T-helper 22 cell (primary cell): ENCODE data around the gene CKS1B.

ENCODE experiments used
- DNase-seq: peaks from one replicate; pipeline ENCODE4 v3.0.0-alpha.2; 2020; ENCODE audit warnings: low read depth

Gene CKS1B

GRCh38 chr1:154974102-154974807, at the start of gene CKS1B:
CKS1B (plus strand) TSS chr1:154974681; CDS start chr1:154974746, 65 bp downstream.
- DNase-seq: peak; percentile 93

- DNase-seq: no peak
Observed at GRCh38 chr1:154925335-154926170, 48.9 kb upstream of the CKS1B start.

DNA sequence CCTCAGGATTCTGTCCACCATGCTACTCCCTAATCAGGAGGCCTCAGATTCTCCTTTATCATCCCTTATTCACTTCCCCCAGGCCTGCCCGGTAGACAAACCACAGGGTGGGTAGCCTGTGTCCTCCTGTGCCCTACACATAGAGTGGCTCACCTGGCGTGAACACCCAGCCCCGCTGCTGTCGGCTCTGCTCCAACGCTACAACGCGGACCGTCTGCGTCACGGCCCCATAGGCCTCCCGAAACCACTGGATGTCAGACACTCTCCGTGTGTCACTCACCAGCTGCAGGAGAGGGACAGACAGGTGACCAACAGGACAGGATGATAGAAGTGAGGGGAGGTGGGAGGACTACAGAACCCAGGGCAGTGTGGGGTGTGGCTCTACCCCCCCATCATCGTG, 48.3 kb upstream of the CKS1B start:
- DNase-seq: no peak

- no peak for DNase-seq
Observed at GRCh38 chr1:154931940-154932487, 42.5 kb upstream of the CKS1B start.

DNA sequence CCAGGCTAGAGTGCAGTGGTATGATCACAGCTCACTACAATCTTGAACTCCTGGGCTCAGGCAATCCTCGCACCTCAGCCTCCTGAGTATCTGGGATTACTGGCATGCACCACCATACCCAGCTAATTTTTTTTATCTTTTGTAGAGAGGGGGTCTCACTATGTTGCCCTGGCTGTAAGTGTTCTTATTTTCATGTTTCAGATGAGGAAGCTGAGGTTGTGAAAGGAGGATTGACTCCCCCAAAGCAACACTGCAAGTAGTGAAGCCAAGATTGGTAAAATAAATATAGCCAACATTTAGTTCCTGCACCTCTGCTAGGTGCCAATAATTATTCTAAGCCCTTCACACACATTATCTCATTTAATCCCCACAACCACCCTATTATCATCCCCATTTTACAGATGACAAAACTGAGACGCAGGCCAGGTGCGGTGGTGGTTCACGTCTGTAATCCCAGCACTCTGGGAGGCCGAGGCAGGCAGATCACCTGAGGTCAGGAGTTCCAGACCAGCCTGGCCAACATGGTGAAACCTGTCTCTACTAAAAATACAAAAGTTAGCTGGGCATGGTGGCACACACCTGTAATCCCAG, 40.0 kb upstream of the CKS1B start:
- no peak for DNase-seq

GRCh38 chr1:154935749-154936554, 38.5 kb upstream of the CKS1B start:
- DNase-seq: peak; percentile 27

- DNase-seq: peak; percentile 94
Observed at GRCh38 chr1:154936555-154937084, 37.9 kb upstream of the CKS1B start, which contains the start of gene PMVK. PMVK (minus strand) TSS chr1:154936719; CDS start chr1:154936685, 34 bp downstream.

DNA sequence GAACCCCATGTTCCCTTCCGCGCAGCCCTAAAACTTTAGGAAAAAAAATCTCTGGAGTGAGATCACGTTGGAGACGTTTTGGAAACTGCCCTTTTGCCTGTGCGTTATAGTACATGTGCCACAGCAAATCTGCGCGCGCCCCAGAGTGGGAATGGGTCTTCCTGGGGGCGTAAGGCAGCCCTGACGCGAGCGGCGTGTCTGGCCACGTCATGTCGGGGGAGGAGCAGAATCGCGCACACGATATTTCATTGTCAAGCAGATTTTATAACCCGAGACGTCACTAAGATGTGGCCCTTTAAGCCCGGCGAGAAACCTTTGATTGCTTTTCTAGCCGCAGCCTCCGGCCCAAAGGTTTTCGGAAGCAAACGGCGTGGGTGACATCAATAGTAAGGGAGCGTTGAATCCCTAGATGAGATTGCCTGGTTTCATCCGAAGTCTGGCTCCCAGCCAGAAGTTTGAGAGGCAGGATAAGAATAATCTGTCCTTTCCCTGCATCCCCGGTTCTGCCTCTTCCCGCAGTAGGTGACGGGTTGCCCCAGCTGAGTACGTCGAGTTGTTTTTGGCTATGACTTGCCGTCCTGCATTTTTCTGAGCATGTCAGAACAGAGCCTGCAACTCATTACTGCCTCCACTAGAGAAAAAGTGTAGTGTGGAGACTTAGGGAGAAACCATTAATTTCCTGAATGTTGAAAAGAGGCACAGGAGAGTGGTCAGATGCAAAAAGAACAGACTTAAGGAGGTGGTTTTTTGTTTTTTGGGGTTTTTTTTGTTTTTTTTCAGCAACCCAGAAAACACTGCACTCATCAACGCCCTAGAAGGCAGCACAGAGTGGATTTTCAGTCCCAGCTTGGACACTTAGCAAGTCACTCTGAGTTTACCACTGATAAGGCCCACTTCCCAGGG, 37.1 kb upstream of the CKS1B start:
- DNase-seq: peak; percentile 90

GRCh38 chr1:154937988-154938386, 36.5 kb upstream of the CKS1B start:
- DNase-seq: no peak

DNA sequence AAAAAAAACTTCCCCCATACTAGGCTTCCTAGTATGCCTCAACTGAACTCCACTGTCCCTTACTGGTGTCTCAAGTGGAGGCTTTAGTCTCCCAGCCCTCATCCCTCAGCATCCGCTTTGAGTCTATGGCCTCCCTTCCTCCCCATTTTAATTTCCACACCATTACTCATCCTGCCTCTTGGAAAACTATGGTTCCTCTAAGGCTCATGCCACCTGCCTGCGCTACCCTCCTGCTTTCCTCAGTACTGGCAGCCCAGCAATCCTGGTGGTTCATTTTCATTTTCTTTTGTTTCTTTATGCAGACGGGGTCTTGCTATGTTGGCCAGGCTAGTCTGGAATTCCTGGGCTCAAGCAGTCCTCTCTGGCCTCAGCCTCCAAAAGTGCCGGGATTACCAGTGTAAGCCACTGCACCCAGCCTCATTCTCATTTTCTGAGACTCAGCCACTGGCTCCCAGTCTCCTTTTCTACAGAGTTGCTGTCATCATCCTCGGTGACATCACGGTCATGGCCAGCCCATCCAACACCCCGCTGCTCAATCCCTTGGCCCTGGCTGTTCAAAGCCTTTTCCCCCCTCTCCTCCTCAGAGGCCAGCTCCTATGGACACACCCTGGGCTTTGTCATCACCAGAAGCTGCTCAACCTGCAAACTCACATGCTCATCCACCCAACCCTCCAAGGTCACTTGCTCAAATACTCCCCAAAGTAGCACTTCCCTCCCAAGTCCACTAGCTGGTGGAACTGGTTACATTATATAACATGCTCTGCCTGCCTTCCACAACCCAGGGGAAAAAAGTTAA, 35.7 kb upstream of the CKS1B start:
- DNase-seq: no peak

DNA sequence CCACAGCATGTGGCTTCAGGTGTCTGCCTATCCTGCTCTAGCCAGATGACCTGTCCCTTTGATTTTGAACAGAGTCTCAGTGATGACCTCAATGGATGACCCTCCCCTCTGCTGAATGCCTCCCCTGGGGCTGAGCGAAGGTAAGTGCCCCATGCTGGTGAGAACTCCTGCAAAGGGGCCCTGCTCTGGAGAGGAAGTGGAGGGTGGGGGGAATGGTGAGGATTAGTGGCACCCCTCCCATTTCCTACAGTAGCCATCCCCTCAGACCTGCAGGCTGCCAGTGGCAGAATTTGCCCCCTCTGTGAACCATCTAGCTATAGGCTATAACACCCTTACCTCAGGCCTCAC, 34.3 kb upstream of the CKS1B start:
- no peak for DNase-seq

- DNase-seq: no peak
Observed at GRCh38 chr1:154940651-154941194, 33.8 kb upstream of the CKS1B start.

DNA sequence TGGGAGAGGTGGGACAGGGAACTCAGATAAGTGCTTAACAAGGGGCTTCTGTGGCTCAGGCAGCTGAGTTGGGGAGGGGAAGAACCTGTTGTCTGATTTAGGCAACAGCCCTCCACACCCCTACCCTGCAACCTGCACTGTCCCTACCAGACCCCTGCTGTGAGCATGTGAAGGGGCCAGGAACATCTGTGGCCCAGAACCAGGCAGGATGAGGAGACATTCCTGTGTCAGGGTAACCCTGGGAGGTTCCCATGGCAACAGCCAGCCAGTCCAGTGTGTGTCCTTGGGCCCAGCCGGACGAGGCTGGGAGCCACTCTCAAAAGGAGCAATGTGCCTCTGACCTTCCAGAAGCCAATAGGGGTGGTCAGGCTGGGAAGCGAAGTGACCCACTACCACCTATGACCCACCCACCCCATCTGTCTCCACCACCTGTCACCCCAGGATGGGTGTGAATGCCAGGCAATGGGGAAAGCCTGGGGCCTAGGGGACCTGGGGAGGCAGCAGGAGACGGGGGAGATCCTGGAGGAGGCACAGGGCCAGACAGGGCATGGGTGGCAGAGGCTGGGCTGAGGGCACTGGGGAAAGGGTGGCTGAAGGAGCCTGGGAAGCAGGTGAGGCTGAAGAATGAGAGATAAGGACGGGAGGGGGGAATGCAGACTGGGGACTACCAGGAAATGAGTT, 33.0 kb upstream of the CKS1B start:
- no peak for DNase-seq

- DNase-seq: no peak
Observed at GRCh38 chr1:154943649-154944400, 30.7 kb upstream of the CKS1B start.

DNA sequence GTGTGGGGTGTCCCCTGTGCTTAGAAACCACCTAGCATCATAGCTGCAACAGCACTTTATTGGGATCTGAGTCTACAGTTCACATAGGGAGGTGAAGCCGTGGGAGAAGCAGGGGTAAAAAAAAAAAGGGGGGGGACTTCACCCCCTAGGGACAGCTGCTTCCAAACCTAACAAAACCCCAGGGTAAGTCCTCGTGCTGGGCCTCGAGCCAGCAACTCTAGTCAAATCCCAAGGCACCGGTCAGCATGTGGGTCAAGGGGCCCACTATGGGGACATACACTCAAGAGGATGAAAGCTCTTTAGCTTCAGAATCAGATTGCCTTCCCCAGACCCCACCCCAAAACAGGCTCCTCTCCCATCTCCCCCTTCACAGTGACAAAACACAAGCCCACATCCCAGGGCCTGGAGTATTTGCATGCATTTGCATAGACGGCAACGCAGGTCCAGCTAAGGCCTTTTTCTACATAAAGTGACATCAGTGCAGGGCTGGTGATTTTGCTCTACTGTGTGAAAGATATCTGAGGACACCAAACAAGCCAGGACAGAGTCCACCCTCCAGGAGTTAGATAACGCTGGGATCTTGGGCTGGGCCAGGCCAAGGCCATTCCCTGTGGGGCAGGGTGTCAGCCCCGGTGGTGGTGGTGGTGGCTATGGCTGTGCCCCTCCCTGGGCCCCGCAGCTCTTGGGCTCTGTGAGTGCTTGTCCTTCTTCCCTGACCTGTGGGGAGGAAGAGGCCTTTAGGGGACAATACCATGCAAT, 29.9 kb upstream of the CKS1B start:
- no peak for DNase-seq

DNA sequence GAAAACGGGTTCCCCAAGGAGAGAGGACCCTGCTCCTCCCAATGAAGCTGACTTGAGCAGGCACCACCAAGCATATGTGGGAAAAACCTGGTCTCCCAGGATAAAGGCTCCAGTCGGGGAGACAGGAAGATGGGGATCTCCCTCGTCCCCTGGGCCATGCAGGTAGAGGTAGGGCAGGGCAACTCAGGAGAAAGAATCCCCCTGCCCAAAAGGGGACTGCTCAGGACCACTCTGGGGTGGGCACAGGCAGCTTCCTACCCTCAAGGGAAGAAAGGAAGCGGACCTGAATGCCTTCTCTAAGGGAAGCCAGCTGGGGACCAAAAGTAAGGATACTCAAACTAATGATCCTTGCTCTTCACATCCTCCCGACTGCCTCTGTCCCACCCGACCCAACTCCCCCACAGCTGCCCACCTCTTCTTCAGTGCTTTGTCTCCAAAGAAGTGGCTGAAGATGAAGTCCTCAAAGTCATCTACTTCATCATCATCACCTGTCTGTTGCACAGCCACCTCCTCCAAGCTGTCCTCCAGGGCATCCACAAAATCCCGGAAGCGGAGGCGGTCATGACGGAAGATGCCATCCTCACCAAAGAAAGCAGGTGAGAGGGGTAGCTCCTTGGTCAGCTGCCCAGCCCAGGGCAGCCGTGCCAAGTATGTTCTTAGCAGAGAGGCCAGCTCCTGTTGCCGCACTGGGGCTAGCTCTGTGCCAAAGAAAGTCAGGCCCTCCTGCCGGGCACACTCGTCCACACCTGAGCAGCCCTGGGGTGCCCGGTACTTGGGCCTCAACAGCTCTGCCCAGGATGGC, 29.1 kb upstream of the CKS1B start:
- DNase-seq: no peak
